ENCODE results near the gene TMEM208. TPM values are rescaled to one million over a fixed set of nuclear protein-coding genes. Genes with fewer than 3 reads are reported as not detected.

TMEM208 gene
- total RNA-seq, 1 experiment from 2014 or later = 48.4 TPM

- no peak for TF ChIP-seq E2F1 (CRISPR knock-in tag; IDR thresholded peaks at IDR 0.05)
Observed at GRCh38 chr16:67194260-67194659, 32.7 kb upstream of the TMEM208 start (continued).

GRCh38 chr16:67195676-67196075 is 31.3 kb upstream of the TMEM208 start:
- ATAC-seq (no peak), DNase-seq (ENCODE audit: low spot score) (no peak)
- Mint-ChIP-seq H3K4me1 (peaks cover 25% of the 10 kb centered on the region), H3K36me3 (peaks cover 38% of the 10 kb centered on the region), H3K27me3 (ENCODE audit: low read depth) (no peaks in the 10 kb centered on the region), H3K9me3 (no peaks in the 10 kb centered on the region), H3K27ac (no peak overlapping the region), H3K4me3 (no peak overlapping the region)
- POLR2A ChIA-PET = no interaction called here
- TF ChIP-seq SOX15 (CRISPR knock-in tag; IDR thresholded peaks at IDR 0.05) (no peak), ZNF512 (CRISPR knock-in tag; IDR thresholded peaks at IDR 0.05; ENCODE audit: borderline replicate concordance) (no peak), TP53 (CRISPR knock-in tag; IDR thresholded peaks at IDR 0.05) (no peak)
- CTCF ChIA-PET = no interaction called here

- no peak for DNase-seq (ENCODE audit: low spot score)
- no peak overlapping the region for H3K27ac Mint-ChIP-seq
- POLR2A ChIA-PET = no interaction called here
- TF ChIP-seq ZSCAN18 (CRISPR knock-in tag; IDR thresholded peaks at IDR 0.05) (no peak), USF1 (CRISPR knock-in tag; IDR thresholded peaks at IDR 0.05) (no peak), JUN (CRISPR knock-in tag; IDR thresholded peaks at IDR 0.05) (no peak), ZBTB21 (CRISPR knock-in tag; IDR thresholded peaks at IDR 0.05; ENCODE audit: borderline replicate concordance) (no peak), TCF7 (CRISPR knock-in tag; IDR thresholded peaks at IDR 0.05; ENCODE audit: low read depth) (no peak), SMAD4 (CRISPR knock-in tag; IDR thresholded peaks at IDR 0.05) (no peak), ZNF396 (CRISPR knock-in tag; IDR thresholded peaks at IDR 0.05; ENCODE audit: borderline replicate concordance) (no peak), ZNF232 (CRISPR knock-in tag; IDR thresholded peaks at IDR 0.05) (no peak), ELF4 (CRISPR knock-in tag; IDR thresholded peaks at IDR 0.05; ENCODE audit: low read depth) (no peak), E2F1 (CRISPR knock-in tag; IDR thresholded peaks at IDR 0.05) (no peak), GRHL2 (CRISPR knock-in tag; IDR thresholded peaks at IDR 0.05; ENCODE audit: insufficient replicate concordance, severe bottlenecking) (no peak), FOXP1 (CRISPR knock-in tag; IDR thresholded peaks at IDR 0.05; ENCODE audit: borderline replicate concordance) (no peak), PRDM15 (CRISPR knock-in tag; IDR thresholded peaks at IDR 0.05) (no peak), ATF3 (CRISPR knock-in tag; conservative IDR thresholded peaks at IDR 0.05) (no peak), AFF4 (CRISPR knock-in tag; IDR thresholded peaks at IDR 0.05; ENCODE audit: borderline replicate concordance) (no peak)
Observed at GRCh38 chr16:67196881-67197280, 30.0 kb upstream of the TMEM208 start.

More at GRCh38 chr16:67196881-67197280, 30.0 kb upstream of the TMEM208 start:
- ATAC-seq = no peak
- H3K4me3 Mint-ChIP-seq = no peak overlapping the region
- H3K36me3 Mint-ChIP-seq = peaks cover 38% of the 10 kb centered on the region
- peaks cover 20% of the 10 kb centered on the region for H3K4me1 Mint-ChIP-seq
- H3K27me3 Mint-ChIP-seq (ENCODE audit: low read depth) = no peaks in the 10 kb centered on the region
- H3K9me3 Mint-ChIP-seq = no peaks in the 10 kb centered on the region
- CTCF ChIA-PET = interaction anchor here (1.4 to 3.9 kb wide), 9 partner anchors 12 to 179 kb away, joined by 3 to 65 read pairs (median 41); partner anchors contain the start of genes FHOD1, NOL3 and TMEM208

All from WTC11 (cell line).